HCT116 (cell line): Measurements from ENCODE around the gene ELMOD1. TPM values are rescaled to one million over a fixed set of nuclear protein-coding genes. Genes with fewer than 3 reads are reported as not detected.

ENCODE experiments used
- ATAC-seq: fragments of 200-7000 bp; cut with Tn5 transposase; 2 replicates; pipeline ENCODE4 v1.9.1; 2020; ENCODE audit warnings: mild to moderate bottlenecking, moderate library complexity
- BruUV-seq: library from RNA; stranded (reverse); fragments of 400-500 nt; replicated peaks from 2 replicates; lab custom pipeline; 2021; lab: Mats Ljungman, UMichigan
- CTCF ChIA-PET: fragments of 300-600 bp; sonication (Branson Sonifier 250); formaldehyde crosslinking; loops from one replicate; lab custom pipeline; 2021; ENCODE audit warnings: antibody characterized with exemption; lab: Charles Lee
- POLR2A ChIA-PET: fragments of 300-600, 350-600 bp; sonication (Branson Sonifier 250); formaldehyde crosslinking; loops from one replicate; lab custom pipeline; 2021; ENCODE audit warnings: antibody characterized with exemption; lab: Charles Lee
- RAD21 ChIA-PET, 2 experiments: fragments of 300-600 bp; sonication (Branson Sonifier 250); formaldehyde crosslinking; loops; one replicate each; lab custom pipeline; 2023; ENCODE audit warnings: low total read pairs in 2 of 2; ENCODE audit not compliant: uncharacterized antibody in 2 of 2, unreplicated experiment in 2 of 2, low non-redundant PET in 1 of 2; lab: Charles Lee
- DNase-seq: peaks from one replicate; pipeline ENCODE4 v3.0.0-alpha.2; 2010; ENCODE audit warnings: low read depth, low spot score
- H2AFZ ChIP-seq: fragments of 200-600 bp; shearing (Covaris generic), sonication (generic); 2 replicates; pipeline ENCODE4 v1.6.1; 2017; ENCODE audit warnings: low read depth, mixed run types, mixed read lengths, antibody characterized with exemption, low read length; ENCODE audit not compliant: poor library complexity, severe bottlenecking
- H3K27ac ChIP-seq: 2 replicates; pipeline ENCODE4 v1.5.1; 2012; ENCODE audit warnings: low read depth, low read length
- H3K27me3 ChIP-seq: fragments of 200-600 bp; sonication (generic); 2 replicates; pipeline ENCODE4 v1.6.1; 2016; ENCODE audit warnings: mixed run types, low read length, mixed read lengths; ENCODE audit not compliant: insufficient read depth
- H3K36me3 ChIP-seq, 2 experiments: fragments of 200-500 bp in 1 of 2; fragments of 200-600 bp in 1 of 2; sonication (Bioruptor generic) in 1 of 2; sonication (generic) in 1 of 2; 2 replicates each; pipeline versions ENCODE4 v1.5.1 to v1.6.1; 2014 to 2016; ENCODE audit warnings: low read length in 2 of 2, inconsistent platforms in 1 of 2, mixed read lengths in 1 of 2, mixed run types in 1 of 2; ENCODE audit not compliant: insufficient read depth in 2 of 2, control insufficient read depth in 1 of 2
- H3K4me1 ChIP-seq, 2 experiments: fragments of 200-600 bp in 1 of 2; sonication (generic) in 1 of 2; 2 replicates each; pipeline versions ENCODE4 v1.5.1 to v1.6.1; 2012 to 2017; ENCODE audit warnings: low read length in 2 of 2, inconsistent platforms in 1 of 2, mild to moderate bottlenecking in 1 of 2, mixed read lengths in 1 of 2, mixed run types in 1 of 2, moderate library complexity in 1 of 2; ENCODE audit not compliant: insufficient read depth in 2 of 2, control insufficient read depth in 1 of 2
- H3K4me2 ChIP-seq: fragments of 200-600 bp; sonication (generic); 2 replicates; pipeline ENCODE4 v1.6.1; 2017; ENCODE audit warnings: mixed run types, low read length, mixed read lengths
- H3K4me3 ChIP-seq, 2 experiments: fragments of 200-600 bp in 1 of 2; sonication (generic) in 1 of 2; replicated peaks in 1 of 2; 2 replicates each; pipeline ENCODE4 v1.5.1; 2011 to 2016; ENCODE audit warnings: low read length in 2 of 2, control low read depth in 1 of 2, low read depth in 1 of 2, mild to moderate bottlenecking in 1 of 2, mixed read lengths in 1 of 2, mixed run types in 1 of 2
- H3K79me2 ChIP-seq: fragments of 200-600 bp; sonication (generic); 2 replicates; pipeline ENCODE4 v1.6.1; 2017; ENCODE audit warnings: mild to moderate bottlenecking, mixed run types, low read length, moderate library complexity, mixed read lengths; ENCODE audit not compliant: insufficient read depth
- H3K9ac ChIP-seq: fragments of 200-600 bp; sonication (generic); 2 replicates; pipeline ENCODE4 v1.6.1; 2016; ENCODE audit warnings: low read length, mixed read lengths
- H3K9me2 ChIP-seq: fragments of 200-600 bp; sonication (generic), shearing (Covaris generic); 2 replicates; pipeline ENCODE4 v1.6.1; 2017; ENCODE audit warnings: mixed run types, mild to moderate bottlenecking, moderate library complexity; ENCODE audit not compliant: insufficient read depth
- H3K9me3 ChIP-seq, 2 experiments: fragments of 200-500 bp in 1 of 2; fragments of 200-600 bp in 1 of 2; sonication (Bioruptor generic) in 1 of 2; sonication (generic) in 1 of 2; 2 replicates each; pipeline ENCODE4 v1.6.1; 2014 to 2017; ENCODE audit warnings: low read length in 2 of 2, mixed read lengths in 2 of 2, inconsistent platforms in 1 of 2, low read depth in 1 of 2, mild to moderate bottlenecking in 1 of 2, mixed run types in 1 of 2, moderate library complexity in 1 of 2; ENCODE audit not compliant: control insufficient read depth in 1 of 2, insufficient read depth in 1 of 2
- H4K20me1 ChIP-seq: fragments of 200-600 bp; sonication (generic), shearing (Covaris generic); 2 replicates; pipeline ENCODE4 v1.6.1; 2017; ENCODE audit warnings: mixed run types, mild to moderate bottlenecking, moderate library complexity; ENCODE audit not compliant: insufficient read depth
- ATF3 ChIP-seq: IDR thresholded peaks from 2 replicates; pipeline ENCODE4 v1.6.1; 2012
- CBX3 ChIP-seq: IDR thresholded peaks from 2 replicates; pipeline ENCODE4 v1.6.1; 2012; ENCODE audit warnings: low read depth
- CTCF ChIP-seq, 3 experiments: fragments of 200-600 bp in 1 of 3; sonication (generic) in 1 of 3; IDR thresholded peaks in 2 of 3; conservative IDR thresholded peaks in 1 of 3; 2 replicates each; pipeline ENCODE4 v1.5.1; 2012 to 2017; ENCODE audit warnings: low read depth in 2 of 3, low read length in 2 of 3, antibody characterized with exemption in 1 of 3, borderline replicate concordance in 1 of 3, control low read depth in 1 of 3, mild to moderate bottlenecking in 1 of 3, mixed read lengths in 1 of 3, mixed run types in 1 of 3, moderate library complexity in 1 of 3; ENCODE audit not compliant: insufficient read depth in 1 of 3
- ELF1 ChIP-seq: IDR thresholded peaks from 2 replicates; pipeline ENCODE4 v1.6.1; 2012; ENCODE audit warnings: low read depth, borderline replicate concordance
- EZH2 ChIP-seq: fragments of 200-600 bp; sonication (generic); IDR thresholded peaks from 2 replicates; pipeline ENCODE4 v1.6.1; 2017; ENCODE audit warnings: antibody characterized with exemption, mixed run types
- EZH2phosphoT487 ChIP-seq: fragments of 200-600 bp; IDR thresholded peaks from 2 replicates; pipeline ENCODE4 v1.6.1; 2018; ENCODE audit warnings: antibody characterized with exemption, borderline replicate concordance
- POLR2A ChIP-seq: IDR thresholded peaks from 2 replicates; pipeline ENCODE4 v1.7.0; 2011; ENCODE audit warnings: borderline replicate concordance; ENCODE audit not compliant: insufficient read depth, insufficient read length; ENCODE audit errors: extremely low read depth
- POLR2AphosphoS5 ChIP-seq: IDR thresholded peaks from 2 replicates; pipeline ENCODE4 v1.6.1; 2011; ENCODE audit warnings: mild to moderate bottlenecking, low read depth, low read length, moderate library complexity
- SIN3A ChIP-seq: IDR thresholded peaks from 2 replicates; pipeline ENCODE4 v1.6.1; 2012; ENCODE audit warnings: low read depth
- SP1 ChIP-seq: IDR thresholded peaks from 2 replicates; pipeline ENCODE4 v1.6.1; 2012; ENCODE audit warnings: low read depth
- TCF7L2 ChIP-seq: IDR thresholded peaks from 2 replicates; pipeline ENCODE4 v1.7.0; 2011; ENCODE audit warnings: borderline replicate concordance, inconsistent platforms; ENCODE audit not compliant: insufficient read depth, insufficient read length; ENCODE audit errors: extremely low read depth
- ZFX ChIP-seq: fragments of 450-650 bp; IDR thresholded peaks from 2 replicates; pipeline ENCODE4 v1.6.1; 2017
- ZNF274 ChIP-seq: fragments of 200-500 bp; sonication (Bioruptor generic); IDR thresholded peaks from 2 replicates; pipeline ENCODE4 v1.6.1; 2014; ENCODE audit warnings: mild to moderate bottlenecking, low read depth, low read length, inconsistent platforms
- intact Hi-C: fragments of 100-400 bp; cut with micrococcal nuclease; formaldehyde crosslinking; loops from 2 replicates; pipeline ENCODE4 v1.10.0; 2022
- total RNA-seq: library from RNA; stranded (reverse); gene quantifications from one replicate; pipeline ENCODE4 v1.2.1, GENCODE V29; 2021; ENCODE audit not compliant: unreplicated experiment

ELMOD1 gene
- total RNA-seq, 1 experiment from 2014 or later, result 2.9 TPM

GRCh38 chr11:107624983-107625684 is 34.2 kb downstream of the ELMOD1 start:
- no peak for ATAC-seq
- RAD21 ChIA-PET, result no interaction called here
- H3K79me2 ChIP-seq, result no peaks in the 10 kb centered on the region

More at GRCh38 chr11:107624983-107625684, 34.2 kb downstream of the ELMOD1 start:
- H3K36me3 ChIP-seq, result no peaks in the 10 kb centered on the region
- no peak for DNase-seq
- no peak overlapping the region for H3K4me3 ChIP-seq
- no peaks in the 10 kb centered on the region for H3K9me3 ChIP-seq
- intact Hi-C loops, result no loop called here
- H3K9me2 ChIP-seq, result 0 out of 2 replicates have a peak, but pooled peaks cover 1% of the 10 kb centered on the region
- H3K27me3 ChIP-seq, result no peaks in the 10 kb centered on the region
- ChIA-PET CTCF (no interaction called here), POLR2A (no interaction called here)
- no peak overlapping the region for H3K4me2 ChIP-seq
- H3K27ac ChIP-seq, result no peak overlapping the region
- BruUV-seq, result no TSS peak
- no peak for TF ChIP-seq TCF7L2
- TF ChIP-seq SIN3A, result no peak
- no peak for TF ChIP-seq ZFX
- TF ChIP-seq EZH2phosphoT487, result no peak
- TF ChIP-seq EZH2, result no peak
- no peak for TF ChIP-seq ZNF274
- no peak for TF ChIP-seq POLR2AphosphoS5
- TF ChIP-seq CTCF (IDR thresholded peaks at IDR 0.05 in 2 of 3, conservative IDR thresholded peaks at IDR 0.05 in 1 of 3; ENCODE audit: borderline replicate concordance in 1 of 3, insufficient read depth in 1 of 3, low read depth in 2 of 3, low read length in 2 of 3), result no peak
- no peak for TF ChIP-seq CBX3
- TF ChIP-seq ATF3, result no peak
- no peak for TF ChIP-seq POLR2A
- no peak for TF ChIP-seq ELF1
- no peak for TF ChIP-seq SP1
- H4K20me1 ChIP-seq, result no peaks in the 10 kb centered on the region
- H3K4me1 ChIP-seq, result no peaks in the 10 kb centered on the region
- no peak overlapping the region for H2AFZ ChIP-seq
- H3K9ac ChIP-seq, result no peak overlapping the region
